OCI-LY3 (cell line): Measurements from ENCODE around the gene ZNF668.

ENCODE experiments used
- H2AFZ ChIP-seq: fragments of 200-600, 300-600 bp; shearing (Covaris generic); 2 replicates; pipeline ENCODE4 v1.6.0; 2014; ENCODE audit warnings: antibody characterized with exemption, low read depth, low read length
- H3K27ac ChIP-seq: fragments of 200-600, 300-600 bp; sonication (generic); 2 replicates; pipeline ENCODE4 v1.5.1; 2014; ENCODE audit warnings: mild to moderate bottlenecking, low read length, moderate library complexity, mixed read lengths
- H3K27me3 ChIP-seq: fragments of 200-600, 300-600 bp; sonication (generic); 2 replicates; pipeline ENCODE4 v1.6.1; 2014; ENCODE audit warnings: low read depth, low read length, mixed read lengths
- H3K36me3 ChIP-seq: fragments of 200-600, 300-600 bp; sonication (generic); replicated peaks from 2 replicates; pipeline ENCODE3; 2014; ENCODE audit warnings: low read depth, low read length, mixed read lengths
- H3K4me1 ChIP-seq: fragments of 300-600, 200-600 bp; sonication (generic); 2 replicates; pipeline ENCODE4 v1.6.1; 2014; ENCODE audit warnings: low read length, mixed read lengths
- H3K4me2 ChIP-seq: fragments of 200-600, 300-600 bp; sonication (generic); 2 replicates; pipeline ENCODE4 v1.6.1; 2014; ENCODE audit warnings: low read length, mixed read lengths
- H3K4me3 ChIP-seq: fragments of 300-600, 200-600 bp; sonication (generic); 2 replicates; pipeline ENCODE4 v1.5.1; 2014; ENCODE audit warnings: antibody characterized with exemption, mild to moderate bottlenecking, low read length, moderate library complexity
- H3K79me2 ChIP-seq: fragments of 300-600, 200-600 bp; shearing (Covaris generic); 2 replicates; pipeline ENCODE4 v1.6.1; 2014; ENCODE audit warnings: mild to moderate bottlenecking, low read length, mixed read lengths
- H3K9ac ChIP-seq: fragments of 300-600, 200-600 bp; shearing (Covaris generic); 2 replicates; pipeline ENCODE4 v1.6.0; 2014; ENCODE audit warnings: mild to moderate bottlenecking, low read length, moderate library complexity
- H3K9me3 ChIP-seq: fragments of 200-600, 300-600 bp; shearing (Covaris generic); 2 replicates; pipeline ENCODE4 v1.6.1; 2014; ENCODE audit warnings: low read length, mixed read lengths; ENCODE audit not compliant: insufficient read depth
- H4K20me1 ChIP-seq: fragments of 200-600, 300-600 bp; sonication (generic); 2 replicates; pipeline ENCODE4 v1.6.1; 2016; ENCODE audit warnings: low read length, mixed read lengths; ENCODE audit not compliant: insufficient read depth
- EZH2phosphoT487 ChIP-seq: fragments of 200-600 bp; shearing (Covaris generic); IDR thresholded peaks from 2 replicates; pipeline ENCODE4 v1.6.1; 2018; ENCODE audit warnings: antibody characterized with exemption, mixed run types, low read depth
- TF ChIP-seq, protein P1 (sequence below): fragments of 200-600, 300-600 bp; sonication (generic); IDR thresholded peaks from 2 replicates; pipeline ENCODE4 v1.5.1; 2014; ENCODE audit warnings: antibody characterized with exemption, low read length, low read depth

Gene ZNF668

DNA sequence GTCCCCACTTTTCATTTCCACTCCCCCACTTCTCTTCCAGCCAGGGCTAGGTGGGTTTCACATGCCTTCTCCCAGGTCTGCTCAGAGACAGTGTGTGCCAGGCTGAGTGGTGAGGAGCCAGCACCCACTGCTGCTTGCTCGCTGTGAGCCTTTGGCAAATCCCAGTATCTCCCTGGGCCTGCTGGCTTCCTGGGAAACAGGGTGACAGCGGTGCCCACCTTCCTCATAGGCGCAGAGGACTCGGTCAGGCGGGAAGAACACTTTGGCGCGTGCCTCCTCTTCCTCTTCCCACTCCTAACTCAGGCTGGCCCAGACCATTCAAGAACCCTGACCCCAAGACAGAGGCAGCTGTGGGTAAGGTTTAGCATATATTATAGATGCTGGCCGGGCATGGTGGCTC is 15.2 kb upstream of the ZNF668 start:
- Histone ChIP-seq H2AFZ (no peak overlapping the region), H4K20me1 (peaks cover 4% of the 10 kb centered on the region; the same call in 1 of the 2 replicates), H3K4me2 (no peak overlapping the region), H3K4me3 (no peak overlapping the region), H3K9me3 (no peaks in the 10 kb centered on the region), H3K36me3 (peaks cover 13% of the 10 kb centered on the region), H3K27me3 (no peaks in the 10 kb centered on the region), H3K27ac (no peak overlapping the region), H3K9ac (no peak overlapping the region), H3K79me2 (peaks cover 34% of the 10 kb centered on the region), H3K4me1 (peaks cover 4% of the 10 kb centered on the region)
- no peak for TF ChIP-seq EZH2phosphoT487
- TF ChIP-seq, protein P1, sequence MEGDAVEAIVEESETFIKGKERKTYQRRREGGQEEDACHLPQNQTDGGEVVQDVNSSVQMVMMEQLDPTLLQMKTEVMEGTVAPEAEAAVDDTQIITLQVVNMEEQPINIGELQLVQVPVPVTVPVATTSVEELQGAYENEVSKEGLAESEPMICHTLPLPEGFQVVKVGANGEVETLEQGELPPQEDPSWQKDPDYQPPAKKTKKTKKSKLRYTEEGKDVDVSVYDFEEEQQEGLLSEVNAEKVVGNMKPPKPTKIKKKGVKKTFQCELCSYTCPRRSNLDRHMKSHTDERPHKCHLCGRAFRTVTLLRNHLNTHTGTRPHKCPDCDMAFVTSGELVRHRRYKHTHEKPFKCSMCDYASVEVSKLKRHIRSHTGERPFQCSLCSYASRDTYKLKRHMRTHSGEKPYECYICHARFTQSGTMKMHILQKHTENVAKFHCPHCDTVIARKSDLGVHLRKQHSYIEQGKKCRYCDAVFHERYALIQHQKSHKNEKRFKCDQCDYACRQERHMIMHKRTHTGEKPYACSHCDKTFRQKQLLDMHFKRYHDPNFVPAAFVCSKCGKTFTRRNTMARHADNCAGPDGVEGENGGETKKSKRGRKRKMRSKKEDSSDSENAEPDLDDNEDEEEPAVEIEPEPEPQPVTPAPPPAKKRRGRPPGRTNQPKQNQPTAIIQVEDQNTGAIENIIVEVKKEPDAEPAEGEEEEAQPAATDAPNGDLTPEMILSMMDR, result no peak

DNA sequence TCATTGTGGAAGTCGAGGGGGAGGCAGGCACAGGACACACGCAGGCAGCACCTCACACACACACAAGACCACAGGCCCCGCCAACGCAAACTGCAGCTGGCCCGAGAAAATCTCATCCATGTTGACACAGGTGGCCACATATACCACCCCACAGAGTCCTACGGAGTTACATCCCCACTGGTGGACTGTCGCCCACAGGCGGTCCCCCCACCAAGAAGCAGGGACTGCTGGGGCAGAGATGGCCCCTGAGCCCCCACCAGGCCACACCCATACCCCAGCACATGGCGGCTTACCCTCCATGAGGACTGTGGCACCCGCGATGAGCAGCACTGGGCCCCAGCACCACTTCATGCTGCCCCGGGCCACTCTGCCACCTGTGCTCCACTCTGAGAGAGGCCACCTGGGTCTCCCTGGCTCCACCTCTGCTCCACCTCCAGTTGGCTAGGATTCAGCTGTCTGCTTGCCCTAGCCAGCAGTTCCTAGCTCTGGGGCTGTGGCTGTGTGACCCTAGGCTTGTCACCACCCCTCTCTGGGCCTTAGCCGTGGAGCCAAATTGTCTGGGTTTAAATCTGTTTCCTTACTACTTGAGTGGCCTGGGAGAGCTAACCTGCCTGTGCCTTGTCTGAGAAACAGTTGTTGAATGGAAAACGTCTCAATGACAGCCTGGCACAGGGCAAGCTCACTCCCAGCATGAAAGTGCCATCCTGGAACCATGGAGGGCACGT is 14.6 kb upstream of the ZNF668 start, which contains the start of gene PRSS53:
Gene PRSS53, minus strand, starts transcription at position 485 of the 725 bp plus-strand sequence. Its CDS starts 134 bp downstream, at position 351.
- peaks cover 4% of the 10 kb centered on the region for H3K4me1 ChIP-seq
- peaks cover 28% of the 10 kb centered on the region for H3K79me2 ChIP-seq
- H3K27me3 ChIP-seq, result no peaks in the 10 kb centered on the region
- peaks cover 4% of the 10 kb centered on the region; the same call in 1 of the 2 replicates for H4K20me1 ChIP-seq
- TF ChIP-seq, protein P1, result no peak
- no peak for TF ChIP-seq EZH2phosphoT487
- no peak within 1 kb of the TSS for H2AFZ ChIP-seq
- no peak within 1 kb of the TSS for H3K4me3 ChIP-seq
- peaks cover 13% of the 10 kb centered on the region for H3K36me3 ChIP-seq
- H3K9ac ChIP-seq, result no peak within 1 kb of the TSS
- H3K4me2 ChIP-seq, result no peak within 1 kb of the TSS
- H3K9me3 ChIP-seq, result no peaks in the 10 kb centered on the region
- no peak within 1 kb of the TSS for H3K27ac ChIP-seq

DNA sequence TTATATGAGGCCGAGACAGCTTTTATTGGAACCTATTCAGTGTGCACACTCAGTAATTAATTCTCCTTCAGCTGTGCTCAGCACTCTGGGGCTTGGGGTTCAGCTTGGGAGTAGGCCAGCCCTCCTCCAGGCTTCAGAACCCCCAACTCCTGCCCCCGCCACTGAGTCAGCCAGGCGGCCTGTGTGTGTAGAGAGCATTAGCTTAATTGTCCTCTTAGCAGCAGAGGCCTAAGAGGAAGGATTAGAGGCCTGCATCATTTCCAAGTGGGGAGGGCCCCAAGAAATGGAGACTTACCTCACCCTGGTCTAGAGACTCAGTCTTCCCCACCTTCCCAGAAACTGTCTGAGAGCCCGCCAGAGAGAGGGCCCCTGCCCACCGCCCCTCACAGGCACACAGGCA is 13.9 kb upstream of the ZNF668 start:
- Histone ChIP-seq H3K27me3 (no peaks in the 10 kb centered on the region), H3K79me2 (peaks cover 23% of the 10 kb centered on the region), H3K4me2 (no peak overlapping the region), H3K9me3 (no peaks in the 10 kb centered on the region), H4K20me1 (peaks cover 4% of the 10 kb centered on the region; the same call in 1 of the 2 replicates), H3K4me1 (no peaks in the 10 kb centered on the region), H3K4me3 (no peak overlapping the region), H3K27ac (no peak overlapping the region), H3K36me3 (peaks cover 13% of the 10 kb centered on the region), H2AFZ (no peak overlapping the region), H3K9ac (no peak overlapping the region)
- no peak for TF ChIP-seq EZH2phosphoT487
- TF ChIP-seq, protein P1, result no peak

DNA sequence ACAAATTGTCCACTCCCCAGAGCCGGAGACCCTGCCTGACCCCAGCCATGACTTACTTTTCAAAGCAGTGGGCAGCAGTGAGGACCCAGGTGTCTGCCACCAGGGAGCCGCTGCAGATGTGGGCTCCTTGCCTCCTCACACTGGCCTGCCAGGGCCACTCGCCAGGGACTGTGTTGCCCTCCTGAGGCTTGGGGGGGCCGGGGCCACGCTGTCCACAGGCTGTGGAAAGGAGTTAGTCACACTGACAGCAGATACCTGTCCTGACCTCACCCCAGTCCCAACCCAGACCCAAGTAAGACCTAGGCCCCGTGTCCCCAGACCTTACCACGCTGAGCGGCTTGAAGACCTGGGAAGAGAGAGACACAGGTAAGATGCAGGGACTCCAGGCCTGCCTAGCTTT is 13.4 kb upstream of the ZNF668 start:
- Histone ChIP-seq H3K9me3 (no peaks in the 10 kb centered on the region), H3K27ac (no peak overlapping the region), H4K20me1 (no peaks in the 10 kb centered on the region; the same call in 1 of the 2 replicates), H2AFZ (no peak overlapping the region), H3K27me3 (no peaks in the 10 kb centered on the region), H3K4me2 (no peak overlapping the region), H3K4me3 (no peak overlapping the region), H3K9ac (no peak overlapping the region), H3K4me1 (no peaks in the 10 kb centered on the region), H3K36me3 (peaks cover 14% of the 10 kb centered on the region), H3K79me2 (peaks cover 18% of the 10 kb centered on the region; the same call in 1 of the 2 replicates)
- TF ChIP-seq, protein P1, result no peak
- TF ChIP-seq EZH2phosphoT487, result no peak
